ENCODE measurements around the gene CENPA.
"Not testable (repeated sequence)": the region's sequence is repeated elsewhere in the genome, so short reads cannot be mapped to it uniquely, and the experiment has no call there.

CENPA gene

DNA sequence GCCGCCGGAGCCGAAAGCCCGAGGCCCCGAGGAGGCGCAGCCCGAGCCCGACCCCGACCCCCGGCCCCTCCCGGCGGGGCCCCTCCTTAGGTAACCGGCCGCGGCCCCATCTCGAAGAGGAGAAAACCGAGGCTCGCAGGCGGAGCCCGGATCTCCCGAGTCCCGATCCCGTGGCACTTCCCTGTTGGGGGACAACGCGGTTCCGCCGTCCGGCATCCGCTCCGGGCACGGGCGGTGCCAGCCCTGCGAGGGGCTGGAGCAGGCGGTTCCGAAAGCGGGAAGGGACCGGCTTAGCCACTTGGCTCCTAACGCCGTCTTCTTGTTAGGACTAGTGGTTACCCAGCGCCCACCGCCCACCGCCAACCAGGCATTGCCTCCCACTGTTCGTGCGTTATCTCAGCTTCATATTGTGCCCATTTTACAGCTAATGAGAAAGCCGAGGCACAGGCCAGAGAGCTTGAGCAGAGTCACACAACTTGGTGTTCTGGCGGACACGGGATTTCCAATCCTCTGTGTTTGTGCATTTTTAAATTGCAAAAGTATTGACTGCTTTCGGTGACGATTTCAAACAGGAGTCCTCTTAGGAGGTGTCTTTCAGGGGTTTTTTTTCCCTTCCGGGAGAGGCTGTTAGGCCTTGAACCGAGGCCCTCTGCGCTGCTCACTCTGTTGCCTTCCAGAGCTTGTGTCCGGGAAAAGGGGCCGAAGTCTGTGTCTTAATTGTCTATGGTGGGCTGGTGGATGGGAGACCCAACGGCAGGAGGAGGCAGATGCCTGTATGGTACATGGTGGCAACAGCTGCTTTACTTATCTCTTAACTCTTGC lies 562 bp downstream of the CENPA start:
- in situ Hi-C loops (cut with MboI; ENCODE audit: low sequenced_read_pairs), result no loop called here

DNA sequence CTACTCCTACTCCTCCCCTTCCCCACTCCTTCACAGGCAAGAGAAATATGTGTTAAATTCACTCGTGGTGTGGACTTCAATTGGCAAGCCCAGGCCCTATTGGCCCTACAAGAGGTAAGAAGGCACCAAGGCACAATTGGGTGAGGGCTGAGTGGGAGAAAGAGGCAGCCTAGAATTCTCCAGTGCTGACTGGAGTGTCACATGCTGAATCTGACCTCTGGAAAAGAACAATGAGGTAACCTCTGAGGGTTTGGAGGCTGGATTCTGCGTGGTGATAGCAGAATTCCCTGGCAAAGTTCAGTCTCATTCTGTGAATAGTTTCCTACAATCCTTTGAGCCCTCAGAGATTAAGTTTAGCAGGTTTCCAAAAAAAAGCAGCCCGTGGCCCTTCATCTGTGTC lies 6.9 kb downstream of the CENPA start:
- in situ Hi-C loops (cut with MboI; ENCODE audit: low sequenced_read_pairs), result no loop called here

DNA sequence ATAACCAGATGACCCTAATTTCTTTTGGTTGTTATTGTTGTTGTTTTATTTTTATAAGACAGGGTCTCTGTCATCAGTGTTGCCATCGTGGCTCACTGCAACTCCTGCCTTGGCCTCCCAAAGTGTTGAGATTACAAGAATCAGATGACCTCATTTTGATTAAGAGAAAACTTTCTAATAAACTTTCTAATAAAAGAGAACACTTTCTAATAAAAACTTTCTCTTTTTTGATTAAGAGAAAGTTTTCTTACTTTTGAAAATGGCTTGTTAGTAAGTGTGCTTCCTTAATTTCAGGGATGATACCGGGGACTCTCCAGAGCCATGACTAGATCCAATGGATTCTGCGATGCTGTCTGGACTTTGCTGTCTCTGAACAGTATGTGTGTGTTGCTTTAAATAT lies 7.7 kb downstream of the CENPA start:
- in situ Hi-C loops (cut with MboI; ENCODE audit: low sequenced_read_pairs), result no loop called here

DNA sequence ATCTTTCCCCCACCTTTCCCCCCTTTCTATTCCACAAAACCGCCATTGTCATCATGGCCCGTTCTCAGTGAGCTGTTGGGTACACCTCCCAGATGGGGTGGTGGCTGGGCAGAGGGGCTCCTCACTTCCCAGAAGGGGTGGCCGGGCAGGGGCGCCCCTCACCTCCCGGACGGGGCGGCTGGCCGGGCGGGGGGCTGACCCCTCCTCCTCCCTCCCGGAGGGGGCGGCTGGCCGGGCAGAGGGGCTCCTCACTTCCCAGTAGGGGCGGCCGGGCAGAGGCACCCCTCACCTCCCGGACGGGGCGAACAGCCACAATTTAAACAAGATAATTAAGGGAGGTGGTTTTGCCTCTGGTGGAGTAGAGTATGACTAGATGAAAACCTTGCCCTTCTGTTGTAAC lies 9.3 kb downstream of the CENPA start:
- in situ Hi-C loops (cut with MboI; ENCODE audit: low sequenced_read_pairs), result not testable (repeated sequence)

DNA sequence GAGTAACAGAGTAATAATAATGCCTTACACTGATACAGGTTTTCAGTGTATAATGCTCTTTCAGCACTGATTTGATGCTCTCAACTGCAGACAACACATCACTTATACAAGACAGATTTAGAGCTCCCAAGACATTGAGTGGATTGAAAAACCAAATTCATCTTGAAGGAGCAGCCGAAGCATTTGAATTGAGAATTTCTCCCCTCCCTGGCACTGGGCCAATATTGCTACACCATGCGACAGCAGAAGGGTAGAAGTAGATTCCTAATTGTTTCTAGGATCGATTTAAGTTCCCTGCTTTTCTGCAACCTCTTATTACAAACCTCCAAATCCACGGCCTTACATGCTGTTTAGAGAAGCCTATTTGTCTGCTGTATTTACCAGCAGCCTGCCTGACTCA lies 15.5 kb downstream of the CENPA start:
- in situ Hi-C loops (cut with MboI; ENCODE audit: low sequenced_read_pairs), result no loop called here

DNA sequence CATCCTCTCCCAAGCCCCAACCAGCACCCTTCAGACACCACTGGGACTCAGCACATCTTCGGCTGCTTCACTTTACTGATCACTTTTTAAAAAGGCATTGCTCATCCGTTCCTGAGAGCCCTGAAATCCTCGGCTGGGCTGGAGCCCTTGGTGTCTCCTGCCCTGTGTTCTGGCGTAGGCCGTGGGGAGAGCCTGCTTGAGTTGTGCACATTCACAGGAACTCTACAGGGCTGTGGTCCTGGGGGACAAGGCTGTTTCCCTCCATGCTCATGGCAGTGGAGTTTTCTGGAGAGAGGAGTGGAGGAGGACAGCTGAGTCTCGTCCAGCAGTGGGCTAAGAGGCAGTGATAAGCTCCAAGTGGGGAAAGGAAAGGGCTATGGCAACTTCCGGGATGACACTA lies 15.9 kb downstream of the CENPA start:
- in situ Hi-C loops (cut with MboI; ENCODE audit: low sequenced_read_pairs), result no loop called here

DNA sequence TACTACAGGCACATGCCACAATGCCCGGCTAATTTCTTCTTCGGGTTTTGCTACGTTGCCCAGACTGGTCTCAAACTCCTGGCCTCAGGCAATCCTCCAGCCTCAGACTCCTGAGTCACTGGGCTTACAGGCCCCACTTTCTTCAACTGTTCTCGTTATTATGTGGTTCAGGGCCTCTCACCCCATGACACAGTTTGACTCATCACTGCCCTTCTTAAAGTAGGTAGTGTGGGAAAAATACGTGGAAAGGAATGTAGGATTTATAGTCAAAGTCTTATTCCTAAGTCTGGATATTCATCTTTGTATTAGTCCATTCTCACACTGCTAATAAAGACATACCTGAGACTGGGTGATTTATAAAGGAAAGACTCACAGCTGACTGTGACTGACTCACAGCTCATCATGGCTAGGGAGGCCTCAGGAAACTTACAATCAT lies 19.4 kb downstream of the CENPA start:
- in situ Hi-C loops (cut with MboI; ENCODE audit: low sequenced_read_pairs), result no loop called here

DNA sequence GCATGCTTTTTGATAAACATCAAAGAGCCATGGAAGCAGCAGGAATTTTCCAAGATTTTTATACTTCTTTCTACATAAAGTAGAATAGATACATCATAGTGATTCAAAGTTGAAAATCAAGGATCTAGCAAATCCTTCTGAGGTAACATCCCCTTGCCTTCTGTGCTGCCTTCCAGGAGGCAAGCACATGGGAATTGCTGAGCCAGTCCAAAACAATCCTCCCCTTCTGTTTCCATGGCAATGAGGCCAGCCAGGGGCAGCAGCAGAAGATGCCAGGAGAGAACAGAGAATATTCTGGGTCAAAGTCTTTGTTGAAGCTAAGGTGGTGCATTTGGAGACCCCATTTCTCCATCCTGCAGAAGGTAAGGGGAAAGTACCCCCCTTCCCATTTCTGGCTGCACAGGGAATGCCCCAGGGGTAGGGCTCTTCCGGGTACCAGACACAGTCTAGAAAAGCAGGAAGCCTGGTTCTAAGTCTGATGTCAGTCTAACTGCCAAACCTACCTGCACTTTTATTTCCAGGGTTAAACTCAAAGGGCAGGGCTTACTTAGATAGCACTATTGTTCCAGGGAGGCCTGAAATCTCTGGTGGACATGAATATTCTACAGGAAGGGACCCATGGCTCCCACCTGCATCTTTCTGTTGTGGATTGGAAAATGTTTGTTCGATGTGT lies 22.1 kb downstream of the CENPA start:
- in situ Hi-C loops (cut with MboI; ENCODE audit: low sequenced_read_pairs), result no loop called here

DNA sequence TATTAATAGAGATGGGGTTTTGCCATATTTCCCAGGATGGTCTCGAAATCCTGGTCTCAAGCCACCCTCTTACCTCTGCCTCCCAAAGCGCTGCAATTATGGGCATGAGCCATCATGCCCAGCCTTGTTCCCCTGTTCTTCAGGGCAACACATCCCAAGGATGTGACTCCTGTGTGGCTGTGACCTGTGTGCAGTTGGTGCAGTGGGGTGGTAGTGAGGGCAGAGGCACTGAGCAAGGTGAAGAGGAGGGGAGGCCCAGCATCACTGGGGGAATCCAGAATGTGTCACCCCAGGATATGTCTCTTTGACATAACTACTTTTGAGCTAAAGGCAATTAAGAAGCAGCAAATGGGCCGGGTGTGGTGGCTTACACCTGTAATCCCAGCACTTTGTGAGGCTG lies 23.4 kb downstream of the CENPA start:
- in situ Hi-C loops (cut with MboI; ENCODE audit: low sequenced_read_pairs), result no loop called here

DNA sequence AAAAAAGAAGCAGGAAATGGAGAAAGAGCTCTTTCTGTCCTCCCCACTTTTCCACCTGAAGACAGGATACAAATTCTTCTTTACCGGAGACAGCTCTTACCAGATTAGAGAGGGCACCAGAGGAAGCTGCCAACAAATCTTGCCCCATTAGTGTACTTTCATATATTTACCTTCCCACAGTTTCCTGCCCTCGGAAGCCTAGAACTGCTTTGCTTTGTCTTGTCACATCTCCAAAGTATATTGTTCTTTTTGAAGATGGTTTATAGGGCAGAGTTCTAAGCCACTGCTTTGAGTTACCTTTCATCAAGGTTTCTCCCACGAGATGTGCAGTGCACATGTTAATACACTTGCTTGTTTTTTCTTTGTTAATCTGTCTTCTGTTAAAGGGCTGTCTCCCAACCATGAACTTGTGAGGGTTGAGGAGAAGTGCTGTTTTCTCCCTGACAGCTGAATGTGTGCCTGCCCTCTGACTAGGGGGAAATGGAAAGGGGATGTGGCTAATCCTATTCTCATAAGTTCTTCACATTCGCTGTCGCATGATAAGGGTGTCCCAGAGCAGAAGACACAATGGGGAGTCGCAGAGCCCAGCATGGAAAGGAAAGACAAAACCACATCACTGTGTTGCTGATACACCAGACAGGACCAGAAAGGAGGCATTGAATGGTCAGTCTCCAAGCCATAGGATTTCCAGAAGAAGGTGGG lies 24.2 kb downstream of the CENPA start:
- in situ Hi-C loops (cut with MboI; ENCODE audit: low sequenced_read_pairs), result no loop called here

DNA sequence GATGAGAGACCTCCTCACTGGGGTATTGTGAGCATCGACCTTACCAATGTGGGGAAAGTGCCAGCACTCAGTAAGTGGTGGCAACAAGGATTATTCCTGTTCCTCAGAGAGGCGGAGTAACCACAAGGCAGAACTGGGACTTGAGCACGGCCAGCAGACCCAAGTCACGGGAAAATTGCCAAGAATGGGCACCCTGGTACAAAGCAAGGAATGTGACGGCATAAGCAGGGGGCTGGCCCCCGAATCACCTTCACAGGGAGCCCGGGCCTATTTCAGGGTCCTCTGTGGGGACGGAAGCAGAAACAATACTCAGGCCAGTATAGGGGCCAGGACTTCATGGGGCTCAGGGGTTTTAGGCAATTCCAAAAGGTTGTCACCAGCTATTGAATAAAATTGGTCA lies 25.4 kb downstream of the CENPA start:
- in situ Hi-C loops (cut with MboI; ENCODE audit: low sequenced_read_pairs), result no loop called here

DNA sequence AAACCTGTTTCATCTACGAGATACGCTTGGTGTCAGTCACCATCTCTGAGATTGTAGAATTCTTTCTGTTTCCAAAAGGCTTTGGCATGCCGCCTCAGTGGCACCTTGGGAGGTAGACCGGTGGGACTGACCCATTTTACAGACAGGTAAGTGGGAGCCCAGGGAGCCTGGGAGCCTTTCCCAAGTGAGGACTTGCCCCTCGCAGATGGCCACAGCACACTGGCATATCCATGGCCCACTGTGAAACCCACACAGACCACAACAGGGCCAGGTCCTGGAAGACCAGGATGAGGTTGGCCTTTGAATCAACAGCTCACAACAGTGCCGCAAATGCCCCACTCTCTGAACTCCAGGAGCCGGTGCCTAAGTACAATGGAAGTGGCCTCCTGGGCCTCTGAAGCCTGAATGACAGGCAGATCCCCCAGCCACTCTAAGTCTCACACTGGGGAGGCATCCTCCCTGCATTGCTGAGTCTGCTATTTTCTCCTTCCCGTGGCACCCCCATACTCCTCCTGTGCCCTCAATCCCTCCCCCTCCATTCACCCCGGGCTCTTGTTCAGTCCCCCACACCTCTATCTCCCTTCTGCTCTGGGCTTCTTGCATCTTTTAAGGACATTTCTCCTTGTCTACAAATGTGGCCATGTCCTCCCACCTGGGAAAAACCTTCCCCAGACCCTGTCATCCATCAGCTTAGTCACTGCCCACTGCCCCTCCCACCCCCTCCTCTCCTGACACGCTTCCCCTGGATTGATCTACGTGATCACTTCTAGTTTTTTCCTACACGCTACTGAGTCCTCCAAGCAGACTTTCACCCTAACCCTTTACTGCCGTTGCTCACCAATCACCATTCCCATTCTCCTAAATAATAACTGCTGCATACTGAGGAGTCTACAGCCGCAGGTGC lies 26.2 kb downstream of the CENPA start:
- in situ Hi-C loops (cut with MboI; ENCODE audit: low sequenced_read_pairs), result no loop called here

DNA sequence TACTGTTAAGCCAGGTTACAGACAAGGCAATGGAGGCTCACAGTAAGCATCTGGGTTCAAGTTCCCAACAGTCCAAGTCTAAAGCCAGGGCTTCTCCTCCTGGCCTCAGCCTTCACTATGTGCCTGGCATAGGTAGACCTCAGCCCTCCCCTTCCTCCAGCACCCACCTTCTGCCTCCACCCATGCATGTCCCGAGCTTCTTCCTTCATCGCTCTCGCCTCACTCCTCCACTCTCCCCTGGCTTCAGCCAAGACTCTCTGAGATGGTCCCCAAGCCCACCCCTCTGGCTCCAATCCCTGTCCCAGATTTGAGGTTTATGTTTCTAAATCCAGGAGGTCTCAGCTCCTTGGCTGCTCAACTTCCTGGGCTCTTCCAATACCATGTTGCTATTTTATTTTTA lies 26.9 kb downstream of the CENPA start:
- in situ Hi-C loops (cut with MboI; ENCODE audit: low sequenced_read_pairs), result no loop called here

DNA sequence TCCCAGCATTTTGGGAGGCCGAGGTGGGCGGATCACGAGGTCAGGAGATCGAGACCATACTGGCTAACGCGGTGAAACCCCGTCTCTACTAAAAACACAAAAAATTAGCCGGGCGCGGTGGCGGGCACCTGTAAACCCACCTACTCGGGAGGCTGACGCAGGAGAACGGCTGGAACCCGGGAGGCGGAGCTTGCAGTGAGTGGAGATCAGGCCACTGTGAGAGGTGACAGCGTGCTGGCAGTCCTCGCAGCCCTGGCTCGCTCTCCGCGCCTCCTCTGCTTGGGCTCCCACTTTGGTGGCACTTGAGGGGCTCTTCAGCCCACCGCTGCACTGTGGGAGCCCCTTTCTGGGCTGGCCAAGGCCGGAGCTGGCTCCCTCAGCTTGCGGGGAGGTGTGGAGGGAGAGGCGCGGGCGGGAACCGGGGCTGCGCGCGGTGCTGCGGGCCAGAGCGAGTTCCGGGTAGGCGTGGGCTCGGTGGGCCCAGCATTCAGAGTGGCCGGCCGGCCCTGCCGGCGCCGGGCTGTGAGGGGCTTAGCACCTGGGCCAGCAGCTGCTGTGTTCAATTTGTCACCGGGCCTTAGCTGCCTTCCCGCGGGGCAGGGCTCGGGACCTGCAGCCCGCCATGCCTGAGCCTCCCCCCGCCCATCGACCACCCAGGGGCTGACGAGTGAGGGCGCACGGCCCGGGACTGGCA lies 28.4 kb downstream of the CENPA start:
- in situ Hi-C loops (cut with MboI; ENCODE audit: low sequenced_read_pairs), result not testable (repeated sequence)

DNA sequence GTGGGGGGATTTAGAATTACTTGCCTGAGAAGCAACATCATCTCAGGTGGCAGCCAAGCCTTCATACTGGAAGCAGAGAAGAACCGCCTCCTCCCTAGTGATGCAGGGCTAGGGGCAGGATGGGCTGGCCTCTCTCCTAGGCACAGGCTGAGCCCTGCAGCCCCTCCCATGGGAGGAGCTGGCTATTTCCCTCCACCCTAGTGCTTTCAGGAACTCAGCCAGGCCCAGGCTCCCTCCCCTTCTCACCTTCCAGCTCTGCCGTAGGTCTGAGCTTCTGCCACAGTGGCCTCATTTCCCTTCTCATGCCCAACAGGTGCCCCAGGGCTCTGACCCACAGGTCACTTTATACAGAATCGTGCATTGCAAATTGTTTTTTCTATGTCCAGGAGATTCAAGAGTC lies 31.0 kb downstream of the CENPA start:
- in situ Hi-C loops (cut with MboI; ENCODE audit: low sequenced_read_pairs), result no loop called here

DNA sequence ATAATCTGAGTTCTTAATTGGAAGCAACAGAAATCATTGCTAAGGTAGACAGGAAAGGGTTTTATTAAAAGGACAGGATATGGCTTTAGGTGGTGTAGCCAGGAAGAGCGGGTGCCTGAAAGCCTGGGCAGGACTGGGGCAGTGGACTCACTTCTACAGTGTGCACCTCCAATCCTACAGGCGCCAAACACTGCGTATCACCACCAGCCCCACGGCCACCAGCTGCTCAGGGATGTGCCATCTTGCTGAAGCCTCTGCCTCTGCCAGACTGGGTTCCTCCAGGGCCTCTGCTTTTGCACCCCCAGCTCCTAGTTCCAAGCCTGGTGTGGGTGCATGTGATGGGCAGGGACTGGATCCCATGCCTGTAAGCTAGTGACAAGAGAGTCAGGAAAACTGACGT lies 32.4 kb downstream of the CENPA start:
- in situ Hi-C loops (cut with MboI; ENCODE audit: low sequenced_read_pairs), result no loop called here

DNA sequence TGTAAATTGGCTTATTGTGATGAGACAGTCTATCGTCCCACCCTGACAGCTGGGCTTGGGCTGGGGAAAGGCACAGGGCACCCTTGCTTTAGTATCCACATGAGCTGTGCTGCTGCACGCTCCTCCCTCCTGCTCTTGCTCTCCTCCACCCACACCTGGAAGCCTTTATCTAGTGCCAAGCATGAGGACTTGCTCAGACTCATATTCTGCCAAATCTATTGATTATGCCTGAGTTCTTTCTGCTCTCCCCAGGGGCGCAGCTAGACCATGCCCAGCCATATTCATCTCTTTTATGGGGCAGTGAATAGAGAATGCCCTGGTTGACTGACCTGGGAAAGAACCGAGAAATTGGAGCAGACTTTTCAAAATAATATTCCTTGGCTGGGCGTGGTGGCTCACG lies 33.1 kb downstream of the CENPA start:
- in situ Hi-C loops (cut with MboI; ENCODE audit: low sequenced_read_pairs), result no loop called here

DNA sequence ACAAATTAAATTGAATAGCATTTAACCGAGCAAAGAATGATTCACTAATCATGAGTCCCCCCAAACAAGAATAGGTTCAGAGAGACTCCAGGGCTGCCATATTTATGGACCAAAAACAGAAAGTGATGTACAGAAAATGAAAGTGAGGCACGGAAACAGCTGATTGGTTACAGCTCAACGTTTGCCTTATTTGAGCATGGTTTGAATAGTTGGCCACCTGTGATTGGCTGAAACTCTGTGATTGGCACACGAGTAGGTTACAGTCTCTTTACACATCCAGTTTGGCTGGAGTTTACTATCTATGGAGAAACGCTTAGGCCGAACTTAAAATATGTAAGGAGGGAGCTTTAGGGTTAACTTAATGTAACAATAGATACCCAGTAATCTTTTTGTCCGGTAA lies 35.1 kb downstream of the CENPA start:
- in situ Hi-C loops (cut with MboI; ENCODE audit: low sequenced_read_pairs), result no loop called here

DNA sequence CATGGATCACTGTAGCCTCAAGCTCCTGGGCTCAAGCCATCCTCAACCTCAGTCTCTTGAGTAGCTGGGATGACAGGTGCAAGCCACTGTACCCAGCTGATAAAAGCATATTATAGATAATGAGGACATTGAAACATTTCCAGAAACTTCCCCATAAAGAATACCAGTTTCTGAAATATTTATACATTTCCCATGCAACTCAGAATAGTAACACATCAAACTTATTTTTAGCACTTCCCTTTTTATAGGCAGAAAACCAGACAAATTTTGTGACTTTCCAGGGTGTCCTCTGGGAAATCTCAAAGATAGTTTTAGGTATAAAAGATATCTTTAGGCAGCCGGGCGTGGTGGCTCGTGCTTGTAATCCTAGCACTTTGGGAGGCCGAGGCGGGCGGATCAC lies 37.0 kb downstream of the CENPA start:
- in situ Hi-C loops (cut with MboI; ENCODE audit: low sequenced_read_pairs), result no loop called here

DNA sequence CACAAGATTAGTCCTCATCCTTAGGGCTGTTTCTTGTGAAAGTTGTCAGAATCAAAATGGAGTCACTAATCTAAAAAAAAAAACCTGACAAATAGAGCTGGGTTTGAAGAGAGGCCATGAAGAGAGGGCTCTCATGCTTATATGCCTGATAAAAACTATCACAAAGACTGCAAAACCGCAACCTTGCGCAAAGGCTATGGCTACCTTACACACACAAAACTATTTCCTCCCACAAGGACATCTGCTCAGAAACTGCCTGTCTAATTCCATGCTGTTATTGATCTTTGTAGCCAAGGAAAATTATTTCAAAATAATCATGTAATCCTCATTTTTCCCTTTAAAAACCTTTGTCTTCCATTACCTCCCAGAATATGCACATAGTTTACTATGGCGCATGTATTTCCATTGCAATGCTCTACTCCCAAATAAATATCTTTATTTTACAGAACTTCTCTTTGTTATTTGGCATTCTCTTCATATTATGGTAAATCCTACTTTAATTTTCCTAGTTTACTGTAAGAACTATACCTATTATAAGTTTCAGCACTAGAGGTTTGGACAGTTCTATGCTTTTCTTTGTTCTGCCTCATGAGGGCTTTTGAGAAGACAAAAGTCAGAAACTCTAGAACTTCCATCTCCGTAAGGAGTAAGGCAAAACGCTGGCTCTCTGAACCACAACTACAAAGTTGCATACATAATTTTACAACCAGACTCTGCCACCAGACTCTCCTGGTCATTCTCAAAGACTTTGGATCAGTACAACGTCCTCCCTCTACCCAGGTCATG lies 52.5 kb downstream of the CENPA start:
- in situ Hi-C loops (cut with MboI; ENCODE audit: low sequenced_read_pairs), result no loop called here

Measured in HL-60/S4 (cell line).